Measurements from ENCODE around the gene RELN. TPM values are rescaled to one million over a fixed set of nuclear protein-coding genes. Genes with fewer than 3 reads are reported as not detected.

The RELN gene
- total RNA-seq, 1 experiment from 2014 or later = 0.48 TPM

- ChIA-PET POLR2A (ENCODE audit: unreplicated experiment) (no interaction called here), CTCF (no interaction called here)
- Histone ChIP-seq H3K9me2 (ENCODE audit: insufficient read depth) (0 out of 2 replicates have a peak, but pooled peaks cover 4% of the 10 kb centered on the region), H3K27ac (no peak overlapping the region), H3K9me3 (ENCODE audit: insufficient read depth, low read depth) (no peaks in the 10 kb centered on the region), H3K4me2 (no peak overlapping the region), H3K4me1 (replicated peaks; ENCODE audit: insufficient read depth) (no peaks in the 10 kb centered on the region), H3F3A (ENCODE audit: insufficient read depth, low read depth) (no peaks in the 10 kb centered on the region), H3K4me3 (no peak overlapping the region), H3K27me3 (ENCODE audit: insufficient read depth, low read depth) (no peaks in the 10 kb centered on the region), H2AFZ (no peak overlapping the region), H3K36me3 (ENCODE audit: low read depth) (no peaks in the 10 kb centered on the region), H4K20me1 (ENCODE audit: insufficient read depth) (no peaks in the 10 kb centered on the region), H3K79me2 (ENCODE audit: low read depth) (no peaks in the 10 kb centered on the region)
- intact Hi-C loops (cut with micrococcal nuclease; ENCODE audit: unreplicated experiment) = no loop called here
- no peak for DNase-seq
- no TSS peak for BruUV-seq (replicated peaks)
- TF ChIP-seq EZH2 (IDR thresholded peaks at IDR 0.05; ENCODE audit: low read depth) = no peak
- no peak for TF ChIP-seq CTCF (conservative IDR thresholded peaks at IDR 0.05)
These were observed 514.5 kb downstream of the RELN start for GRCh38 chr7:103474956-103475355.

- Histone ChIP-seq H3K4me3 (no peak overlapping the region), H3K9me3 (ENCODE audit: insufficient read depth, low read depth) (no peaks in the 10 kb centered on the region), H3K27me3 (ENCODE audit: insufficient read depth, low read depth) (peaks cover 10% of the 10 kb centered on the region), H3K4me1 (replicated peaks; ENCODE audit: insufficient read depth) (no peaks in the 10 kb centered on the region), H3K79me2 (ENCODE audit: low read depth) (no peaks in the 10 kb centered on the region), H3K36me3 (ENCODE audit: low read depth) (no peaks in the 10 kb centered on the region), H2AFZ (no peak overlapping the region), H4K20me1 (ENCODE audit: insufficient read depth) (no peaks in the 10 kb centered on the region), H3K9me2 (ENCODE audit: insufficient read depth) (0 out of 2 replicates have a peak, but pooled peaks cover 4% of the 10 kb centered on the region), H3K27ac (no peak overlapping the region), H3K4me2 (no peak overlapping the region), H3F3A (ENCODE audit: insufficient read depth, low read depth) (no peaks in the 10 kb centered on the region)
- ChIA-PET POLR2A (ENCODE audit: unreplicated experiment) (interaction anchor here (0.9 kb wide), 1 partner anchor 23 kb away, joined by 3 read pairs; no protein-coding TSS in a partner anchor), CTCF (no interaction called here)
- intact Hi-C loops (cut with micrococcal nuclease; ENCODE audit: unreplicated experiment) = no loop called here
- TF ChIP-seq CTCF (conservative IDR thresholded peaks at IDR 0.05) (no peak), EZH2 (IDR thresholded peaks at IDR 0.05; ENCODE audit: low read depth) (no peak)
- no TSS peak for BruUV-seq (replicated peaks)
- no peak for DNase-seq
These were observed 520.1 kb downstream of the RELN start for GRCh38 chr7:103469095-103469948.

GRCh38 chr7:103466814-103467213, 522.6 kb downstream of the RELN start:
- ChIA-PET CTCF (no interaction called here), POLR2A (ENCODE audit: unreplicated experiment) (interaction anchor here (0.7 kb wide), 1 partner anchor 787 kb away, joined by 3 read pairs; no protein-coding TSS in a partner anchor)
- H3K27me3 ChIP-seq (ENCODE audit: insufficient read depth, low read depth) = peaks cover 28% of the 10 kb centered on the region
- H3K9me3 ChIP-seq (ENCODE audit: insufficient read depth, low read depth) = no peaks in the 10 kb centered on the region
- H3K79me2 ChIP-seq (ENCODE audit: low read depth) = no peaks in the 10 kb centered on the region
- DNase-seq = no peak
- no peak overlapping the region for H2AFZ ChIP-seq
- H3K4me2 ChIP-seq = no peak overlapping the region
- no peaks in the 10 kb centered on the region for H4K20me1 ChIP-seq (ENCODE audit: insufficient read depth)
- no peak overlapping the region for H3K27ac ChIP-seq
- H3K36me3 ChIP-seq (ENCODE audit: low read depth) = no peaks in the 10 kb centered on the region
- TF ChIP-seq EZH2 (IDR thresholded peaks at IDR 0.05; ENCODE audit: low read depth) = no peak
- TF ChIP-seq CTCF (conservative IDR thresholded peaks at IDR 0.05) = no peak
- H3K9me2 ChIP-seq (ENCODE audit: insufficient read depth) = 0 out of 2 replicates have a peak, but pooled peaks cover 4% of the 10 kb centered on the region
- no peaks in the 10 kb centered on the region for H3F3A ChIP-seq (ENCODE audit: insufficient read depth, low read depth)
- intact Hi-C loops (cut with micrococcal nuclease; ENCODE audit: unreplicated experiment) = no loop called here
- no peak overlapping the region for H3K4me3 ChIP-seq
- no TSS peak for BruUV-seq (replicated peaks)
- no peaks in the 10 kb centered on the region for H3K4me1 ChIP-seq (replicated peaks; ENCODE audit: insufficient read depth)
